Neural cell (in vitro differentiated cells): Measurements from ENCODE around the gene HINT2. TPM values are rescaled to one million over a fixed set of nuclear protein-coding genes. Genes with fewer than 3 reads are reported as not detected.

Source experiments
- H2AFZ ChIP-seq: fragments of 200-600, 300-800 bp; sonication (generic), shearing (Covaris generic); 2 replicates; pipeline ENCODE4 v1.6.0; 2014; ENCODE audit warnings: low read depth, mild to moderate bottlenecking, antibody characterized with exemption, low read length, moderate library complexity
- H3F3A ChIP-seq: fragments of 200-600 bp; shearing (Covaris generic); 2 replicates; pipeline ENCODE4 v1.6.1; 2016; ENCODE audit warnings: mild to moderate bottlenecking, moderate library complexity, mixed read lengths, antibody characterized with exemption, low read length; ENCODE audit not compliant: insufficient read depth, poor library complexity, severe bottlenecking
- H3K27ac ChIP-seq: fragments of 200-600, 300-800 bp; sonication (generic), shearing (Covaris generic); 2 replicates; pipeline ENCODE4 v1.5.1; 2014; ENCODE audit warnings: mild to moderate bottlenecking, low read length, moderate library complexity
- H3K27me3 ChIP-seq: fragments of 300-800, 200-600 bp; sonication (generic), shearing (Covaris generic); 2 replicates; pipeline ENCODE4 v1.6.0; 2014; ENCODE audit warnings: mild to moderate bottlenecking, low read depth, low read length, moderate library complexity; ENCODE audit not compliant: insufficient read depth
- H3K36me3 ChIP-seq: fragments of 300-800, 200-600 bp; sonication (generic), shearing (Covaris generic); 2 replicates; pipeline ENCODE4 v1.5.1; 2014; ENCODE audit warnings: mild to moderate bottlenecking, antibody characterized with exemption, low read length, moderate library complexity; ENCODE audit not compliant: insufficient read depth
- H3K4me2 ChIP-seq: fragments of 300-800, 200-600 bp; sonication (generic), shearing (Covaris generic); 2 replicates; pipeline ENCODE4 v1.6.0; 2014; ENCODE audit warnings: mild to moderate bottlenecking, low read length
- H3K4me3 ChIP-seq: fragments of 300-800, 200-600 bp; sonication (generic), shearing (Covaris generic); 2 replicates; pipeline ENCODE4 v1.5.1; 2014; ENCODE audit warnings: mild to moderate bottlenecking, low read length, moderate library complexity
- H3K79me2 ChIP-seq: fragments of 200-600 bp; shearing (Covaris generic); replicated peaks from 2 replicates; pipeline ENCODE4 v1.6.0; 2014; ENCODE audit warnings: mild to moderate bottlenecking, low read length, moderate library complexity; ENCODE audit not compliant: insufficient read depth
- H3K9ac ChIP-seq: fragments of 300-800, 200-600 bp; sonication (generic), shearing (Covaris generic); 2 replicates; pipeline ENCODE4 v1.6.1; 2016; ENCODE audit warnings: mild to moderate bottlenecking, low read length, mixed read lengths
- H3K9me2 ChIP-seq: fragments of 200-600 bp; shearing (Covaris generic); 2 replicates; pipeline ENCODE4 v1.6.1; 2016; ENCODE audit warnings: mild to moderate bottlenecking, low read length, mixed read lengths; ENCODE audit not compliant: insufficient read depth
- H3K9me3 ChIP-seq: fragments of 200-600, 300-800 bp; sonication (generic), shearing (Covaris generic); 2 replicates; pipeline ENCODE4 v1.6.1; 2016; ENCODE audit warnings: mild to moderate bottlenecking, mixed run types, low read length, moderate library complexity, mixed read lengths
- H4K20me1 ChIP-seq: fragments of 200-600 bp; shearing (Covaris generic); 2 replicates; pipeline ENCODE4 v1.6.1; 2016; ENCODE audit warnings: mild to moderate bottlenecking, mixed run types; ENCODE audit not compliant: insufficient read depth
- CTCF ChIP-seq: fragments of 450-650 bp; IDR thresholded peaks from 2 replicates; pipeline ENCODE4 v1.5.1; 2014; ENCODE audit warnings: antibody characterized with exemption, mild to moderate bottlenecking, moderate library complexity; ENCODE audit not compliant: poor library complexity, severe bottlenecking
- EP300 ChIP-seq: fragments of 450-650 bp; conservative IDR thresholded peaks from 2 replicates; pipeline ENCODE4 v1.6.1; 2014; ENCODE audit warnings: antibody characterized with exemption, mild to moderate bottlenecking, moderate library complexity; ENCODE audit not compliant: poor library complexity, severe bottlenecking
- EZH2 ChIP-seq: fragments of 200-600, 300-800 bp; shearing (Covaris generic), sonication (generic); IDR thresholded peaks from 2 replicates; pipeline ENCODE4 v1.6.1; 2014; ENCODE audit warnings: antibody characterized with exemption, low read length, borderline replicate concordance, mild to moderate bottlenecking; ENCODE audit not compliant: insufficient read depth, poor library complexity, severe bottlenecking
- MXI1 ChIP-seq: fragments of 450-650 bp; conservative IDR thresholded peaks from 2 replicates; pipeline ENCODE4 v1.6.1; 2014; ENCODE audit warnings: antibody characterized with exemption, mild to moderate bottlenecking; ENCODE audit not compliant: poor library complexity, severe bottlenecking
- POLR2AphosphoS5 ChIP-seq: IDR thresholded peaks from 2 replicates; pipeline ENCODE4 v1.6.1; 2012
- RAD21 ChIP-seq: fragments of 450-650 bp; conservative IDR thresholded peaks from 2 replicates; pipeline ENCODE4 v1.6.1; 2014; ENCODE audit warnings: antibody characterized with exemption, mild to moderate bottlenecking, moderate library complexity
- REST ChIP-seq: IDR thresholded peaks from 2 replicates; pipeline ENCODE4 v1.6.1; 2012; ENCODE audit warnings: borderline replicate concordance
- SMC3 ChIP-seq: fragments of 450-650 bp; conservative IDR thresholded peaks from 2 replicates; pipeline ENCODE4 v1.6.1; 2014; ENCODE audit warnings: antibody characterized with exemption, mild to moderate bottlenecking, moderate library complexity; ENCODE audit not compliant: poor library complexity
- TAF1 ChIP-seq: IDR thresholded peaks from 2 replicates; pipeline ENCODE4 v1.6.1; 2012; ENCODE audit warnings: low read depth
- polyA plus RNA-seq: library from polyadenylated mRNA; depleted of rRNA; stranded (reverse); fragments of >200 nt; gene quantifications from 2 replicates; pipeline ENCODE4 v1.2.3, GENCODE V29; 2014

HINT2 gene
- polyA plus RNA-seq, 1 donor from 2014 or later = 31.0 TPM

GRCh38 chr9:35798658-35799374 is 16.0 kb downstream of the HINT2 start:
- Histone ChIP-seq H3K9ac (no peak overlapping the region), H3K4me2 (no peak overlapping the region), H3K4me3 (no peak overlapping the region), H3F3A (no peaks in the 10 kb centered on the region), H3K79me2 (no peaks in the 10 kb centered on the region), H2AFZ (no peak overlapping the region), H3K27ac (no peak overlapping the region), H3K36me3 (no peaks in the 10 kb centered on the region), H3K27me3 (no peaks in the 10 kb centered on the region), H3K9me3 (no peaks in the 10 kb centered on the region), H4K20me1 (no peaks in the 10 kb centered on the region), H3K9me2 (no peaks in the 10 kb centered on the region)
- TF ChIP-seq TAF1 = no peak
- TF ChIP-seq REST = no peak
- no peak for TF ChIP-seq EZH2
- no peak for TF ChIP-seq RAD21
- TF ChIP-seq MXI1 = no peak
- TF ChIP-seq POLR2AphosphoS5 = no peak
- no peak for TF ChIP-seq SMC3
- TF ChIP-seq EP300 = no peak
- no peak for TF ChIP-seq CTCF

GRCh38 chr9:35797311-35798109 is 17.3 kb downstream of the HINT2 start:
- no peak overlapping the region for H3K4me3 ChIP-seq
- H3K9me2 ChIP-seq = no peaks in the 10 kb centered on the region
- H3K79me2 ChIP-seq = no peaks in the 10 kb centered on the region

More at GRCh38 chr9:35797311-35798109, 17.3 kb downstream of the HINT2 start:
- Histone ChIP-seq H4K20me1 (no peaks in the 10 kb centered on the region), H3K9ac (no peak overlapping the region), H2AFZ (no peak overlapping the region), H3K27me3 (no peaks in the 10 kb centered on the region), H3K36me3 (no peaks in the 10 kb centered on the region), H3F3A (no peaks in the 10 kb centered on the region), H3K27ac (no peak overlapping the region), H3K4me2 (no peak overlapping the region), H3K9me3 (no peaks in the 10 kb centered on the region)
- TF ChIP-seq RAD21 (no peak), CTCF (no peak), EP300 (no peak), REST (no peak), POLR2AphosphoS5 (no peak), MXI1 (no peak), SMC3 (no peak), TAF1 (no peak), EZH2 (no peak)
